IPS-NIHi11 (cell line): Measurements from ENCODE around the gene MYH7.

Experiments used
- DNase-seq: peaks from one replicate; pipeline ENCODE4 v3.0.0; 2012; ENCODE audit warnings: mixed read lengths, low spot score

The MYH7 gene

GRCh38 chr14:23366426-23366921 lies 69.0 kb downstream of the MYH7 start:
- DNase-seq: peak; percentile 94

- peak; percentile 54 for DNase-seq
Measured at GRCh38 chr14:23365732-23366425, 69.6 kb downstream of the MYH7 start.

- DNase-seq: peak; percentile 58
Measured at GRCh38 chr14:23365036-23365731, 70.3 kb downstream of the MYH7 start, which contains the start of gene EFS. TSS of gene EFS (minus strand) at chr14:23365172. CDS start at chr14:23365025, 147 bp downstream.

GRCh38 chr14:23364164-23365035 lies 71.1 kb downstream of the MYH7 start:
- DNase-seq: peak; percentile 71
